GM12878 (cell line): ENCODE data around the gene SHANK1. TPM values are rescaled to one million over a fixed set of nuclear protein-coding genes. Genes with fewer than 3 reads are reported as not detected.

Experiments
- ATAC-seq: fragments of 200-7000 bp; cut with Tn5 transposase; 3 replicates; pipeline ENCODE4 v1.9.1; 2020; ENCODE audit warnings: mild to moderate bottlenecking, moderate library complexity
- BruUV-seq: library from RNA; stranded (reverse); fragments of 400-500 nt; replicated peaks from 2 replicates; lab custom pipeline; 2021; lab: Mats Ljungman, UMichigan
- CTCF ChIA-PET: fragments of 300-600 bp; sonication (Branson Sonifier 250); formaldehyde crosslinking; extraction: SDS; loops from one replicate; lab custom pipeline; 2021; ENCODE audit warnings: inconsistent platforms; lab: Yijun Ruan, JAX
- POLR2A ChIA-PET: fragments of 350-600 bp; formaldehyde crosslinking; extraction: SDS; loops from one replicate; lab custom pipeline; 2021; ENCODE audit warnings: inconsistent platforms; lab: Charles Lee
- RAD21 ChIA-PET: fragments of 300-600 bp; sonication (Branson Sonifier 250); formaldehyde crosslinking; loops from one replicate; lab custom pipeline; 2023; ENCODE audit warnings: antibody characterized with exemption; ENCODE audit not compliant: unreplicated experiment; lab: Charles Lee
- SMC1A ChIA-PET: fragments of 300-600 bp; sonication (Branson Sonifier 250); formaldehyde crosslinking; loops from one replicate; lab custom pipeline; 2023; ENCODE audit not compliant: unreplicated experiment, uncharacterized antibody; lab: Charles Lee
- DNase-seq: peaks from one replicate; pipeline ENCODE4 v3.0.0-alpha.2; 2011; ENCODE audit warnings: low read depth, low spot score
- FAIRE-seq: peaks from 3 replicates; lab custom pipeline; 2011; peaks lifted over from hg19 to GRCh38; lab: Jason Lieb, UNC
- H2AFZ ChIP-seq: 2 replicates; pipeline ENCODE4 v1.6.0; 2011; ENCODE audit warnings: low read depth, low read length, control low read depth; ENCODE audit not compliant: control insufficient read depth
- H3K27ac ChIP-seq: 2 replicates; pipeline ENCODE4 v1.5.1; 2011; ENCODE audit warnings: control low read depth; ENCODE audit not compliant: control insufficient read depth, insufficient read depth
- H3K27me3 ChIP-seq, 2 experiments: replicated peaks in 1 of 2; 2 replicates each; pipeline versions ENCODE4 v1.6.0 to v1.6.1; 2011; ENCODE audit warnings: low read length in 1 of 2; ENCODE audit not compliant: control insufficient read depth in 2 of 2, insufficient read depth in 2 of 2
- H3K36me3 ChIP-seq, 2 experiments: 2 replicates each; pipeline ENCODE4 v1.5.1; 2011; ENCODE audit warnings: low read length in 1 of 2; ENCODE audit not compliant: control insufficient read depth in 2 of 2, insufficient read depth in 2 of 2
- H3K4me1 ChIP-seq: 2 replicates; pipeline ENCODE4 v1.6.1; 2011; ENCODE audit warnings: mild to moderate bottlenecking, low read length, moderate library complexity, mixed read lengths; ENCODE audit not compliant: control insufficient read depth, insufficient read depth
- H3K4me2 ChIP-seq: 2 replicates; pipeline ENCODE4 v1.6.0; 2011; ENCODE audit warnings: control low read depth; ENCODE audit not compliant: control insufficient read depth, insufficient read depth
- H3K4me3 ChIP-seq: fragments of 200-600 bp; sonication (generic); 2 replicates; pipeline ENCODE4 v1.5.1; 2016
- H3K79me2 ChIP-seq: 2 replicates; pipeline ENCODE4 v1.6.0; 2011; ENCODE audit warnings: low read length; ENCODE audit not compliant: control insufficient read depth, insufficient read depth
- H3K9ac ChIP-seq: 2 replicates; pipeline ENCODE4 v1.8.0; 2011; ENCODE audit warnings: low read length, control low read depth, mixed read lengths; ENCODE audit not compliant: control insufficient read depth, insufficient read depth
- H3K9me3 ChIP-seq: replicated peaks from 3 replicates; pipeline ENCODE4 v1.5.1; 2011; ENCODE audit warnings: mild to moderate bottlenecking, low read length; ENCODE audit not compliant: control insufficient read depth, insufficient read depth
- H4K20me1 ChIP-seq: 2 replicates; pipeline ENCODE4 v1.6.0; 2011; ENCODE audit not compliant: control insufficient read depth, insufficient read depth
- BCL3 ChIP-seq: IDR thresholded peaks from 2 replicates; pipeline ENCODE4 v1.6.1; 2011; ENCODE audit warnings: borderline replicate concordance, low read depth, mild to moderate bottlenecking, moderate library complexity, low read length; ENCODE audit not compliant: insufficient read depth, poor library complexity, severe bottlenecking
- BHLHE40 ChIP-seq, 2 experiments: fragments of 450-650 bp in 1 of 2; IDR thresholded peaks; 2 replicates each; pipeline ENCODE4 v1.6.1; 2011 to 2017; ENCODE audit warnings: low read depth in 2 of 2, borderline replicate concordance in 1 of 2, improper control_type of control experiment in 1 of 2, low read length in 1 of 2, mild to moderate bottlenecking in 1 of 2
- CBX5 ChIP-seq: sonication (generic); IDR thresholded peaks from 2 replicates; pipeline ENCODE4 v1.6.1; 2016; ENCODE audit warnings: low read depth, moderate library complexity, mild to moderate bottlenecking, inconsistent platforms
- CREM ChIP-seq: IDR thresholded peaks from 2 replicates; pipeline ENCODE4 v1.6.1; 2014; ENCODE audit warnings: antibody characterized with exemption, low read depth
- IRF3 ChIP-seq: fragments of 450-650 bp; IDR thresholded peaks from 2 replicates; pipeline ENCODE4 v1.6.1; 2014; ENCODE audit warnings: mild to moderate bottlenecking
- LARP7 ChIP-seq: fragments of 450-650 bp; IDR thresholded peaks from 2 replicates; pipeline ENCODE4 v1.6.1; 2017; ENCODE audit warnings: mild to moderate bottlenecking
- NBN ChIP-seq: fragments of 450-650 bp; IDR thresholded peaks from 2 replicates; pipeline ENCODE4 v1.6.1; 2016
- NFXL1 ChIP-seq: fragments of 450-650 bp; IDR thresholded peaks from 2 replicates; pipeline ENCODE4 v1.6.1; 2017; ENCODE audit warnings: antibody characterized with exemption, mild to moderate bottlenecking, borderline replicate concordance
- NR2C2 ChIP-seq: IDR thresholded peaks from 2 replicates; pipeline ENCODE4 v1.6.1; 2011; ENCODE audit warnings: borderline replicate concordance, low read depth; ENCODE audit not compliant: control insufficient read depth, insufficient read length
- RB1 ChIP-seq: fragments of 450-650 bp; formaldehyde crosslinking; IDR thresholded peaks from 2 replicates; pipeline ENCODE4 v1.6.1; 2017; ENCODE audit warnings: mild to moderate bottlenecking, borderline replicate concordance
- TCF3 ChIP-seq: IDR thresholded peaks from 2 replicates; pipeline ENCODE4 v1.6.1; 2012; ENCODE audit warnings: low read depth, mild to moderate bottlenecking, low read length, borderline replicate concordance; ENCODE audit not compliant: insufficient read depth
- ZBTB11 ChIP-seq: fragments of 450-650 bp; formaldehyde crosslinking; IDR thresholded peaks from 2 replicates; pipeline ENCODE4 v1.5.0; 2022; ENCODE audit warnings: mild to moderate bottlenecking, missing genetic modification characterization
- WGBS: methylation state at CpG from one replicate; pipeline ENCODE4 v1.1.6; 2016; ENCODE audit warnings: low lambda C conversion rate; ENCODE audit not compliant: insufficient replicate concordance, insufficient coverage; ENCODE audit errors: missing lambda C conversion rate; 5-methylcytosine and 5-hydroxymethylcytosine counted together
- in situ Hi-C: fragments of 300-500 bp; cut with MboI; formaldehyde crosslinking; loops from 9 replicates; pipeline ENCODE4 v1.14.3; 2018; ENCODE audit warnings: mixed read lengths
- intact Hi-C: fragments of 100-400 bp; cut with micrococcal nuclease; formaldehyde crosslinking; loops from one replicate; pipeline ENCODE4 v1.14.2; 2022; ENCODE audit not compliant: unreplicated experiment
- polyA plus RNA-seq, 11 experiments: library from polyadenylated mRNA; depleted of rRNA in 4 of 11; unstranded in 6 of 11; stranded (reverse) in 5 of 11; fragments of >200 nt; fragmentation: Nextera tagmentation in 4 of 11; fragmentation: Illumina TruSeq in 1 of 11; extraction: Ambion mirVana in 4 of 11; extraction: Trizol in 1 of 11; gene quantifications; 1 replicate in 1 of 11; 2 replicates in 10 of 11; pipeline versions ENCODE4 v1.2.1 to v1.2.3, GENCODE V29; 2011 to 2016; ENCODE audit warnings: inconsistent platforms in 2 of 11, missing spikeins in 2 of 11, low read depth in 1 of 11
- total RNA-seq, 4 experiments: library from RNA; depleted of rRNA in 3 of 4; stranded (reverse); fragments of >200 nt in 3 of 4; fragmentation: Illumina TruSeq in 1 of 4; extraction: Trizol in 1 of 4; gene quantifications; 2 replicates each; pipeline versions ENCODE4 v1.2.1 to v1.2.3, GENCODE V29; 2013 to 2021

The SHANK1 gene
- total and polyA plus RNA-seq, 10 of the 15 experiments (the other 5 are each of a cell fraction or from before 2014, with no cell fraction given): not detected

DNA sequence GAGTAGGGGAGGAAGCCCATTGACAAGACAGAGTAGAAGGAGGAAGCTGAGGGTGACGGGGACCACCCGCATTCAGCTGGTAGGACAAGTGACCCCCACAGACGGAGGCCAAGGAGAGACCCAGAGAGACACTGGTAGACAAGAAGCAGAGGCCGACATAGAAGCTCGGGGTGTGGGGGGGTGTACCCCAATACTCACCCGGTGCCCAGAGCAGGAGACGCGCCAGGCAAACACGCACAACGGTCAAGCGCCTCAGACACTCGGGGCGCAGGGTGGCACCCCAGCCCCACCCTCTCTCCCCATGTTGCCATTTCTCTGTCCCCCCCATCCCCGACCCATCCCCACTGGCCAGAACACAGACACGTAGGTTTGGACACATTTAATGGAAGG lies 23.5 kb downstream of the SHANK1 start:
- Histone ChIP-seq H3K4me1 (no peaks in the 10 kb centered on the region), H3K79me2 (no peaks in the 10 kb centered on the region), H3K36me3 (no peaks in the 10 kb centered on the region), H4K20me1 (no peaks in the 10 kb centered on the region; the same call in 1 of the 2 replicates), H3K9ac (no peak overlapping the region), H3K9me3 (no peaks in the 10 kb centered on the region), H3K4me2 (no peak overlapping the region), H2AFZ (no peak overlapping the region), H3K27me3 (no peaks in the 10 kb centered on the region; a peak in 1 of 4 replicates), H3K4me3 (no peak overlapping the region), H3K27ac (no peak overlapping the region)
- ChIA-PET RAD21 (no interaction called here), POLR2A (no interaction called here), SMC1A (no interaction called here), CTCF (no interaction called here)
- DNase-seq: no peak
- intact Hi-C loops: no loop called here
- no peak for FAIRE-seq
- in situ Hi-C loops: no loop called here
- no TSS peak for BruUV-seq
- WGBS: 60% methylated on average over 15 of the region's 15 CpGs
- TF ChIP-seq CBX5: no peak
- no peak for TF ChIP-seq NR2C2
- no peak for TF ChIP-seq RB1
- no peak for TF ChIP-seq TCF3
- no peak for TF ChIP-seq NBN
- no peak for TF ChIP-seq BHLHE40 (IDR thresholded peaks at IDR 0.05; ENCODE audit: borderline replicate concordance in 1 of 2, low read depth in 2 of 2, low read length in 1 of 2)
- TF ChIP-seq LARP7: no peak
- TF ChIP-seq BCL3: no peak
- TF ChIP-seq CREM: no peak
- no peak for TF ChIP-seq IRF3
- TF ChIP-seq ZBTB11 (CRISPR knock-in tag): no peak
- TF ChIP-seq NFXL1: no peak
- no peak for ATAC-seq
